ENCODE results near the gene HOXD8. TPM values are rescaled to one million over a fixed set of nuclear protein-coding genes. Genes with fewer than 3 reads are reported as not detected.

The HOXD8 gene
- total RNA-seq, 1 donor from 2014 or later = not detected

GRCh38 chr2:176154576-176155252, 25.2 kb downstream of the HOXD8 start:
- TF ChIP-seq, protein P1, sequence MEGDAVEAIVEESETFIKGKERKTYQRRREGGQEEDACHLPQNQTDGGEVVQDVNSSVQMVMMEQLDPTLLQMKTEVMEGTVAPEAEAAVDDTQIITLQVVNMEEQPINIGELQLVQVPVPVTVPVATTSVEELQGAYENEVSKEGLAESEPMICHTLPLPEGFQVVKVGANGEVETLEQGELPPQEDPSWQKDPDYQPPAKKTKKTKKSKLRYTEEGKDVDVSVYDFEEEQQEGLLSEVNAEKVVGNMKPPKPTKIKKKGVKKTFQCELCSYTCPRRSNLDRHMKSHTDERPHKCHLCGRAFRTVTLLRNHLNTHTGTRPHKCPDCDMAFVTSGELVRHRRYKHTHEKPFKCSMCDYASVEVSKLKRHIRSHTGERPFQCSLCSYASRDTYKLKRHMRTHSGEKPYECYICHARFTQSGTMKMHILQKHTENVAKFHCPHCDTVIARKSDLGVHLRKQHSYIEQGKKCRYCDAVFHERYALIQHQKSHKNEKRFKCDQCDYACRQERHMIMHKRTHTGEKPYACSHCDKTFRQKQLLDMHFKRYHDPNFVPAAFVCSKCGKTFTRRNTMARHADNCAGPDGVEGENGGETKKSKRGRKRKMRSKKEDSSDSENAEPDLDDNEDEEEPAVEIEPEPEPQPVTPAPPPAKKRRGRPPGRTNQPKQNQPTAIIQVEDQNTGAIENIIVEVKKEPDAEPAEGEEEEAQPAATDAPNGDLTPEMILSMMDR (IDR thresholded peaks at IDR 0.05) = no peak
- no peak for DNase-seq (ENCODE audit: extremely low spot score, unreplicated experiment)
- H3K9me3 Mint-ChIP-seq (ENCODE audit: unreplicated experiment) = no peaks in the 10 kb centered on the region
- no peak overlapping the region for H3K4me3 Mint-ChIP-seq (ENCODE audit: unreplicated experiment)
- H3K4me1 Mint-ChIP-seq (ENCODE audit: unreplicated experiment) = peaks cover 14% of the 10 kb centered on the region
- H3K27me3 Mint-ChIP-seq (ENCODE audit: unreplicated experiment) = peaks cover 82% of the 10 kb centered on the region
- H3K27ac Mint-ChIP-seq (ENCODE audit: unreplicated experiment) = no peak overlapping the region
- no peaks in the 10 kb centered on the region for H3K36me3 Mint-ChIP-seq (ENCODE audit: unreplicated experiment)

- no peaks in the 10 kb centered on the region for H3K9me3 Mint-ChIP-seq (ENCODE audit: unreplicated experiment)
- H3K4me1 Mint-ChIP-seq (ENCODE audit: unreplicated experiment) = peaks cover 14% of the 10 kb centered on the region
- H3K4me3 Mint-ChIP-seq (ENCODE audit: unreplicated experiment) = no peak overlapping the region
- H3K36me3 Mint-ChIP-seq (ENCODE audit: unreplicated experiment) = no peaks in the 10 kb centered on the region
- no peak overlapping the region for H3K27ac Mint-ChIP-seq (ENCODE audit: unreplicated experiment)
- TF ChIP-seq, protein P1 (IDR thresholded peaks at IDR 0.05) = no peak
- DNase-seq (ENCODE audit: extremely low spot score, unreplicated experiment) = no peak
- H3K27me3 Mint-ChIP-seq (ENCODE audit: unreplicated experiment) = peaks cover 82% of the 10 kb centered on the region
These were observed 26.0 kb downstream of the HOXD8 start for GRCh38 chr2:176155356-176156044.

- no peak overlapping the region for H3K4me3 Mint-ChIP-seq (ENCODE audit: unreplicated experiment)
- peaks cover 14% of the 10 kb centered on the region for H3K4me1 Mint-ChIP-seq (ENCODE audit: unreplicated experiment)
- no peak for DNase-seq (ENCODE audit: extremely low spot score, unreplicated experiment)
These were observed 26.8 kb downstream of the HOXD8 start for GRCh38 chr2:176156301-176156806.

GRCh38 chr2:176156807-176157498, 27.4 kb downstream of the HOXD8 start, which contains the start of gene HOXD3:
Gene HOXD3 (plus strand): TSS chr2:176157307. CDS start chr2:176169115, 11,808 bp downstream.
- no peak within 1 kb of the TSS for H3K27ac Mint-ChIP-seq (ENCODE audit: unreplicated experiment)
- peak within 1 kb of the TSS; percentile 8 for H3K4me3 Mint-ChIP-seq (ENCODE audit: unreplicated experiment)
- H3K9me3 Mint-ChIP-seq (ENCODE audit: unreplicated experiment) = no peaks in the 10 kb centered on the region
- peaks cover 17% of the 10 kb centered on the region for H3K4me1 Mint-ChIP-seq (ENCODE audit: unreplicated experiment)
- peaks cover 85% of the 10 kb centered on the region for H3K27me3 Mint-ChIP-seq (ENCODE audit: unreplicated experiment)
- no peak for DNase-seq (ENCODE audit: extremely low spot score, unreplicated experiment)
- no peaks in the 10 kb centered on the region for H3K36me3 Mint-ChIP-seq (ENCODE audit: unreplicated experiment)
- TF ChIP-seq, protein P1 (IDR thresholded peaks at IDR 0.05) = no peak

More at GRCh38 chr2:176156301-176156806, 26.8 kb downstream of the HOXD8 start:
- Mint-ChIP-seq H3K27ac (ENCODE audit: unreplicated experiment) (no peak overlapping the region), H3K27me3 (ENCODE audit: unreplicated experiment) (peaks cover 81% of the 10 kb centered on the region), H3K36me3 (ENCODE audit: unreplicated experiment) (no peaks in the 10 kb centered on the region), H3K9me3 (ENCODE audit: unreplicated experiment) (no peaks in the 10 kb centered on the region)
- TF ChIP-seq, protein P1 (IDR thresholded peaks at IDR 0.05) = no peak

Data from osteocyte (in vitro differentiated cells).